ENCODE results near the gene CKAP5.
A peak's percentile ranks its signal among the peaks of the same experiment; 100 is the strongest.
"Not testable (repeated sequence)": the region's sequence is repeated elsewhere in the genome, so short reads cannot be mapped to it uniquely, and the experiment has no call there.

The CKAP5 gene

GRCh38 chr11:46724088-46724487, 122.0 kb downstream of the CKAP5 start:
- no peak for DNase-seq

DNA sequence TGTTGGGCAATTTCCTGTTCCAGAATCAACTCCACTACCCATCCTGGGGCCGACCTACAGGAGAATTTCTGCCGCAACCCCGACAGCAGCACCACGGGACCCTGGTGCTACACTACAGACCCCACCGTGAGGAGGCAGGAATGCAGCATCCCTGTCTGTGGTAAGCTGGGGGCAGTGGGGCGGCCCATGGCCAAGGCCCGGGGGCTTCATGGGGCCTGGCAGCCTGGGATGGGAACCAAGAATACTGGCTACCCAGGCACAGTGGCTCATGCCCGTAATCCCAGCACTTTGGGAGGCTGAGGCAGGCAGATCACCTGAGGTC, 122.8 kb downstream of the CKAP5 start:
- DNase-seq = no peak

DNA sequence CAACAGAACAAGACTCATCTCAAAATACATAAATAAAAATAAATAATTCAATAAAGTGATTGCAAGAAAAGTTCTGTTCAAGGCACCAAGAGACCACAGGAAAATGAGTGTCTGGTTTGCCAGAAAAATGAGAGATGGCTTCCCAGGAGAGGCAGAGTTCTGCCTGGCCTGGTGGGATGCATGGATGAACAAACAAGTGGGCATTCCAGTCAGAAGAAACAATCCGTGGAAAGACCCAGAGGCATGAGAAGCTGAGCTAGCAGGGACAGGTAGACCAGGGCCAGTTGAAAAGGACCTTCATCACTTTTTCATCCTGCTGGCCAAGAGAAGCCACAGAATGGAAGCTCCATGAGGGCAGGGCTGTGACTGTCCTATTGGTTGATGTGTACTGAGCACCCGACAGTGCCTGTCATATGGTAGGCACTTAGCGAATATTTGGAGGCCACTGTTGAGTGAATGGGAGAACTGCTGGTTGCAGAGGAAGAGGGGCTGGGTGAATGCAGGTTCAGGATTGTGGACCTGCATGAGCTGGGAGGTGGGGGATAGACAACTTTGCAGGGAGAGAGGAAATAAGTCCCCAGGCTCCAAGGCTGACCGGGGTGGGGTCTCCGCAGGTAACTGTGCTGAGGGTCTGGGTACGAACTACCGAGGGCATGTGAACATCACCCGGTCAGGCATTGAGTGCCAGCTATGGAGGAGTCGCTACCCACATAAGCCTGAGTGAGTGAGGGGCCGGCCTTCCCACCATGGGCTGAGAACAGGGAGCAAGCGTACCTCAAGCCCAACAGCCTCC, 123.3 kb downstream of the CKAP5 start:
- no peak for DNase-seq

DNA sequence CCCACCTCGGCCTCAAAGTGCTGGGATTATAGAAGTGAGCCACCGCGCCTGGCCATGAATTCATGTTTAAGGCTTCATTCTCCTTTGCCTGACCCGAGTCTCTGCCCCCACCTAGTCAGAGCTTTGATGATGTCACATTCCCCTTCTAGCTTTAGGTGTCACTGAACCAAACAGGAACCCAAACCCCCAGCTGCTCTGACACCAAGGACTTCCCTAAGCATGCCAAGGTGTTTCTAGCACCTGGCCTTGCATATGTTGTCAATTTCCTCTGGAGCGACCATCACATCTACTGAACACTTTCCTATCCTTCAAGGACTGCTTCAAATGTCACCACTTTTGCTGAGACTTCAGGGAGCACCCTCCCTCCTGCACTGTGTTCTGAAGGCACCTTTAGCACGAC, 124.8 kb downstream of the CKAP5 start:
- DNase-seq = no peak

DNA sequence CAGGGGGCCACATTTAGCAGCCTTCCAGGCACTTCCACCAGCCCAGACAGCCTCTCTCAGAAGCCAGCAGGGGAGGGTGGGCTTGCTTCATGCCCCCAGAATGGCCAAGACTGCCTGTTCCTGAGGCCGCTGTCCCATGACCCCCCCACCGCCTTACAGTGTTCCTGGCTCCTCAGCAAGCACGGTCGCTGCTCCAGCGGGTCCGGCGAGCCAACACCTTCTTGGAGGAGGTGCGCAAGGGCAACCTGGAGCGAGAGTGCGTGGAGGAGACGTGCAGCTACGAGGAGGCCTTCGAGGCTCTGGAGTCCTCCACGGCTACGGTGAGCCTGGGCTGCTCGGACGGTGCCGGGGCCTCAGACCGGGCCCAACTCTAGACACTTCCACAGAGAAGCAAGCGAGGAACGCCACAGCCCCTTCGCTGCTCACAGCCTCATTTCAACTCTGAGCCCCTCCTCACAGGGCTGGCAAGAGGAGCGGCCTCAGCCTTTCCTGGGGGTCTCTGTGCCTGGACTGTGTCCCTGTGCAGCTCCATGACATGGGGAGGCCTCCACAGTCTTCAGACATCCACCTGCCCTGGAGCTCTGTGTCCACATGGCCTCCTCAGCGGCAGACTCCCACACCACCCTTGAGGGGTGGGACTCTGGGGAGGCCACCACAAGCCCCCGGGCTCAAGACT, 126.4 kb downstream of the CKAP5 start:
- no peak for DNase-seq

DNA sequence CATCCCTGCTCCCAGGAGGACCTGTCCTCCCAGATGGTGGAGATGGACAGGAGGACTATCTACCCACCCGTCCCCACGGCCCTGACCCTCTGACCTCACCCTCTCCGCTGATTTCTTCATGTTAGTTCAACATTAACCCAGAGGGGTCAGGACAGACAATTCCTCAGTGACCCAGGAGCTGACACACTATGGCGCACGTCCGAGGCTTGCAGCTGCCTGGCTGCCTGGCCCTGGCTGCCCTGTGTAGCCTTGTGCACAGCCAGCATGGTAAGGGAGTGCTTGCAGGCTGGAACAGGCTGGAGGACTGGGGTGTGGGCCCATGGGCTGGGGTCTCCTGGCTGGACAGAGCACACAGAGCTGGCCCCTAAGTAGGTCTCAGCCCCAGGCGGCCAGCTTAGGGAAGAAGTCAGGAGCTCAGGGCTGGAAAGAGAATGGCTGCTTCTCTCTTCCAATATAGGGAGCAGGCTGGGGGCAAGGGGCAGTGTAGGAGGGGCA, 127.0 kb downstream of the CKAP5 start, which contains the start of gene F2:
Gene F2, plus strand, starts transcription at position 166 of the 495 bp plus-strand sequence. Its CDS starts 23 bp downstream, at position 189.
- DNase-seq = no peak

DNA sequence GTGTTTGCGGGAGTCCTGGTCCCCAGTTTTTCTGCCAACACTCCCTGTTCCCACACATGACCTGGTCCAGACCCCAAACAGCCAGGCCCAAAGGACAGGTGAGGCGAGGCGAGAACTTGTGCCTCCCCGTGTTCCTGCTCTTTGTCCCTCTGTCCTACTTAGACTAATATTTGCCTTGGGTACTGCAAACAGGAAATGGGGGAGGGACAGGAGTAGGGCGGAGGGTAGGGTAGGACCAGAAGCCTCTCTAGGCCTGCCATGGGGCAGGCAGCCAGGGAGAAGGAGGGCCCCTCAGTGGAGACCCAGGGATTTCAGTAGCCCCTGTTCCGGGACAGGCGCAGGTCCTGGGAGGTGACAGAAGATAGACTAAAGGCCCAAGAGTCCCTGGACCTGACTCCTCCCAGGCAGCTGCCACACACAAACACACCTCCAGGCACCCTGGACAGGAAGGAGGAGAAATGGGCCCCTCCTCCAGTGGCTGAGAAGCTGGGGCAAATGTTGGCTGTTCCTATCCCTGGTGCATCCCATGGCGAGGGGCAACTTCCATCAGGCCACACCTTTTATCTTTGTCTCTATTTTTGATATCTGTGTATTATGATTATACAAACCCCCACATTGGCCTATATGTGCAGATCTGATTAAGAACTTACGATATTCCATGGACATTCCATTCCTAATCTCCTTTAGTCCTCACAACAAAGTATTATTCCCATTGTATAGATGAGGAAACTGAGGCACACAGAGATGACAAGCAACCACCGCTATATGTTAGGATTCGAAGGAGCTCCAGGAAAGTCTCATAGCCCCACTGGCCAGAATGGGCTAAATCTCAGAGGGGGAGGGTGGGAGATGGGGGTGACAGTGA, 127.7 kb downstream of the CKAP5 start:
- peak; percentile 66 for DNase-seq

DNA sequence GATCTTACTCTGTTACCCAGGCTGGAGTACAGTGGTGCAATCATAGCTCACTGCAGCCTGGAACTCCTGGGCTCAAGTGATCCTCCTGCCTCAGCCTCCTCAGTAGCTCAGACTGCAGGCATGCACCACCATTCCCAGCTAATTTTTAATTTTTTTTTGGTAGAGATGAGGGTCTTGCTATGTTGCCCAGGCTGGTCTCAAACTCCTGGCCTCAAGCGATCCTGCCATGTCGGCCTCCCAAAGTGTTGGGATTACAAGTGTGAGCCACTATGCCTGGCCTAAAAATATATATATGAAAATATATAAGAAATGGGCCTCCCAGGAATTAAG, 128.3 kb downstream of the CKAP5 start:
- DNase-seq = not testable (repeated sequence)

DNA sequence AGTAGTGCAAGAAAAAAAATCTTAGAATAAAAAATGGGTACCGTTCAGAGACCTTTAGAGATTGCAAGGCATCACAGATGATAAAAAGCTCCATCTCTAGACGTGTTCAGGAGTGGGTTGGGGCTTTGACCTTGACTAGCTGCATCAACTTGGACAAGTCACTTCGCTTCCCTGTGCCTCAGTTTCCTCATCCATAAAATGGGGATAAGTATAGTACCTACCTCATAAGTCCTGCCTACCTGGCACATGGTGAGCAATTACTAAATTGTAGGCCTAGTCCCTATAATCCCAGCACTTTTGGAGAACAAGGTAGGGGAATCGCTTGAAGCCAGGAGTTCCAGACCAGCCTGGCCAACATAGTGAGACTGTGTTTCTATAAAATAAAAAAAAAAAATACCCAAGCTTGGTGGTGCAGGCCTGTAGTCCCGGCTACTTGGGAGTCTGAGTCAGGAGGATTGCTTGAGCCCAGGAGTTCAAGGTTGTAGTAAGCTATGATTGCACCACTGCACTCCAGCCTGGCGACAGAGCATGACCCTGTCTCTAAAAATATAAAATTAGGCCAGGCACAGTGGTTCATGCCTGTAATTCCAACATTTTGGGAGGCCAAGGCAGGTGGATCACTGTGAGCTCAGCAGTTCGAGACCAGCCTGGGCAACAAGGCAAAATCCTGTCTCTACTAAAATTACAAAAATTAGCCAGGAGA, 133.1 kb downstream of the CKAP5 start:
- no peak for DNase-seq

DNA sequence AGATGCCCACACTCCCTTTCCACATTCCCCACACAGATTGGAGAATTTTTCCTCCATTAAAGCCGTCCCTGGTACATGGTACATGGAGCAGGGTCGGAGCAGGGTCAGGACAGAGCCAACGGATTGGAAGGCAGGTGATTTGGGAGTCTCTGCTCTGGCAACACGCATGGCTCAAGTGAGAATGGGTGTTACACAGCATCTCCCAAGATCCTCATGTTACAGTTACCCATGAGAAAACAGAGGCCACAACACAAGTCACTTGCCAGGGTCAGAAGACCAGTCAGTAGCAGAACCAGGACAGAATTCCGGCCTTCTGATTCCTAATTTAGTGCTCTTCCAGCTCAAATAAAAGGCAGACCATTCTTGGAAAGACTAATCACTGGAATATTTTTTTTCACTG, 134.8 kb downstream of the CKAP5 start:
- no peak for DNase-seq

DNA sequence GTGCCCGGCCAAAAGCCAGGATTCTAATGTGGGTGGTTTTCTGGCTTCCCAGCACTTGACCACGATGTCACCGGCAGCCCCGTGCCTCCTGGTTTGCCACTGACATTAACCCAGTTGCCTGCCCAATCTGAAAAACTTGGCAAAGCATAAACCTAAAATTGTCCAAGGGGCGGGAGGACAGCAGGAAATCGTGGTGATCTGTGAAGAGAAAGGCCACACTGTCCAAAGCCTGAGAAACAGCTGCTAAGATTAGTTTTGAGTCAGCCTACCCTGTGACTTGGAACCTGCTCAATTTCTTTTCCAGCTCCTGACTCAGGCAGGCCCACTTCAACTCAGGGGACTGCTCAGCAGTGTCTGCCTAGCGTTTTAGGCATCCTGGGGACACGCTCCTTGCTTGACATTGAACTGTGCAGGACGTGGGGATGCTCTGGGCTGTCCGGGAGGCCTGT, 135.2 kb downstream of the CKAP5 start:
- no peak for DNase-seq

GRCh38 chr11:46709351-46709750, 136.7 kb downstream of the CKAP5 start:
- DNase-seq = not testable (repeated sequence)

GRCh38 chr11:46706886-46707285, 139.2 kb downstream of the CKAP5 start:
- no peak for DNase-seq

DNA sequence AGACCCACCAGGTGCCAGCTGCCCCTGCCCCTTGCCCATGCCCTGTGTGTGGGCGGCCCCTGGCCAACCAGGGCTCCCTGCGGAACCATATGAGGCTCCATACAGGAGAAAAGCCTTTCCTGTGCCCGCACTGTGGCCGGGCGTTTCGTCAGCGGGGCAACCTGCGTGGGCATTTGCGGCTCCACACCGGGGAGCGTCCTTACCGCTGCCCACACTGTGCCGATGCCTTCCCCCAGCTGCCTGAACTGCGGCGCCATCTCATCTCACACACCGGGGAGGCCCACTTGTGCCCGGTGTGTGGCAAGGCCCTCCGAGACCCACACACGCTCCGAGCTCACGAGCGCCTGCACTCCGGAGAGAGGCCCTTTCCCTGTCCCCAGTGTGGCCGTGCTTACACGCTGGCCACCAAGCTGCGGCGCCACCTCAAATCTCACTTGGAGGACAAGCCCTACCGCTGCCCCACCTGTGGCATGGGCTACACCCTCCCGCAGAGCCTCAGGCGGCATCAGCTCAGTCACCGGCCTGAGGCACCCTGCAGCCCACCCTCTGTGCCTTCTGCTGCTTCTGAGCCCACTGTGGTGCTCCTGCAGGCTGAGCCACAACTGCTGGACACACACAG, 140.9 kb downstream of the CKAP5 start:
- no peak for DNase-seq

DNA sequence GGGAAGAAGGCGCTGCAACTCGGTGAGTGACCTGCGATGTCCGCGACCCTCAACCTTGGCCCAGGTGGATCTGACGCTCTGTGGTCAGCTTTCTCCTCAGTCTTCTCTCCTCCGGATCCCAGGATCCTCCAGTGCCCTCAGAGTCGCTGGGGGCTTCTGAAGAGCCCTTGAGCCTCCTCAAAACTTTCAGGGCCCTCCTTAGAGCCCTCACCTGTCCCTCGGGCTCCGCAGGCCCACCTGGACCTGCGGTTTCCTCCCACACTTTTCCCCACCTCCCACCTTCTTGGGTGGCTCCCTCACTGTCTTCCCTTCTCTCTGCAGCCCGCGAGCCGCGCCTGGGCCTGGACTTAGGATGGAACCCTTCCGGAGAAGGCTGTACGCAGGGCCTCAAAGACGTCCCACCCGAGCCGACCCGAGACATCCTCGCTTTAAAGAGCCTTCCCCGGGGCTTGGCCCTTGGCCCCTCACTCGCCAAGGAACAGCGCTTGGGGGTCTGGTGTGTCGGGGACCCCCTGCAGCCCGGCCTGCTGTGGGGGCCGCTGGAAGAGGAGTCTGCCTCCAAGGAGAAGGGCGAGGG, 144.9 kb downstream of the CKAP5 start:
- DNase-seq = no peak

DNA sequence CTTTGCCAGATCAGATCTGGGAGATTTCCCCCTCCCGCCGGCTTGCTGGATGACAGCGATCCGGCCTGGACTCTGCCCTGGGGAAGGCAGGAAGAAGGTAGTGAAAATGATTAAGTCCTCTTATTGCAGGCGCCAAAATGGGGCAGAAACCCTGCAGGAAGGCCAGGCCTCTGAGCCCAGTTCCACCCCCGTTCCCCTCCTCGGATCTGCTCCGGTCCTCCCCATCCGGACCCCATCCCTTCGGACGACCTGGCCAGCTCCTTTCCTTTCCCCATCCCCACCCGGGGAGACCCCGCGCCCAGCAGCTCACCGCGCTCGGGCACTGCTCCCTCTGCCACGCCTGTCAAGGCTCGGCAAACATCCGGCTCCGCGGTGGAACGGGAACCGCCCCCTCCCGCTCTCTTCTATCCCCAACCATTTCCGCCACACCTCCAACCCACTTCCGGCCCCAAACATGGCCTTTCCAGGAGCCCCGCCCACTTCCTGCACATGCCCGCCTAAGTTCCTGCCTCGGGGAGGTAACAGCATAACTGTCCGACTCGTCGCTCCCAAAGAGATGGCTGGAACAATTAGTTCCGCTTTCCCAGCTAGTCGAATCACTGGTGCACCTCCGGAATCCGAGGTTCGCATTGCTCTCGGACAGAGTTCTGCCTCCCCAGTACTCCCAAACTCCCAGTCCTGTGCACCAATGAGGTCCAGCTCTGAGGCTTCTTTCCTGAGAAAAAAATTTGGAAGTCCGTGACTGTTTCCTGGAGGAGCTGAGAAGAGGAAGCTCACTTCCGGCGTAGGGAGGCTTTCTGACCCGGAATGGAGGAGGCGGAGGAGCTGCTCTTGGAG, 145.6 kb downstream of the CKAP5 start, which contains the start of the genes ARHGAP1 and ZNF408:
Gene ARHGAP1, minus strand, starts transcription at position 379 of the 837 bp plus-strand sequence. CDS start 4,512 bp downstream, outside the sequence.
Gene ZNF408, plus strand, starts transcription at position 791 of the 837 bp plus-strand sequence. Its CDS starts 17 bp downstream, at position 808.
- peak; percentile 99 for DNase-seq

DNA sequence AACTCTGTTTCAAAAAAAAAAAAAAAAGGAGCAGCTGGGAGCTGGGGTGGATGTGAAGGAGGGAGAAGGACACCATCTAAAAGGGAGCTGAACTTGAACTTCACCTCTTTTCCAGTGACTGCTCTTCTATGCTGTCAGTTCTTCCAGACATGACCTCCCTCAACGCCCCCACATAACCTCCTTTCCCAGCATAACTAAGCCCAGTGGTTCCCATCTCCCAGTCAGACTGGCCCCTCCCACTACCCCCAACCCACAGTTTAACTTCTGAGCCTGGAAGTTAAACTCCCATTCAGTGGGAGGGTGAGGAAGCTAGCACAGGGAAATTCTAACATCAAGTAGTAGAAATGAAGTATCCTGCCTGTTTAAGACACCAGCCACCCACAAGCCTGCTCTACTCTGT, 147.5 kb downstream of the CKAP5 start:
- no peak for DNase-seq

DNA sequence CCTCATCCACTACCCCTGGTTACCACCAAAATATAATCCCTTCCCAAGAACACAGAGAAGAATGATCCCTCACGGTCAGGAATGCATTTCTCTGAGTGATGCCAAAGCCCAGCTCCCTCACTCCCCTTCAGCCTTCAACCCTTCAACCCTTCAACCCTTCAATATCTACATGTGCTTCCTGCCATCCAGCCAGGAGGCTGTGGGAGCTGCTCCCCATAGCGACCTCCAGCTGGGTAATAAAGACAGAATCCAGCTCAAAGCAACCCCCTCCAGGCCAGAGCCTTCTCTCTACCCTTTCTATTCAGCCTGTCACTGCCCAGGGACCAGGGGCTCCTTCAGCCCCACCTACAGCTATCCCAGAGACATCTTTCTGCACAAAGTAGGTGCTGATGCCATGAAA, 148.4 kb downstream of the CKAP5 start:
- DNase-seq = no peak

DNA sequence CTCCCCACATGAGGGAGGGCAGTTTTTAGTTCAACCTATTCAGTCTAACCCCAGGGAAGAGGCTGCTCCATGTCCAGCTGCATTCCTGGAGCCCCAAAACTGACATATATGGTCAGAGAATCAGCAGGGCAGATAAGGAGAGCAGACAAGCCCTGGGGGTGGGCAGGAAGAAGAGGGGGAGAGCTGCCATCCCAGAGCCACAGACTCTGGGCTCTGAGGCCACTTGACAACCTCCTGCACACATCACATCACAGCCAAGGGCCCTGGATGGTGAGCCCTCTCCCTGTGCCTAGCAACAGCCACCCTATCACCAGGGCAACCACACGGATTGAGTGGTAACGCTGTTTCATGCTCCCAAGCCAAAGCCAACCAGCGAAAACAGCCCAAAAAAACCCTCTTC, 148.8 kb downstream of the CKAP5 start:
- DNase-seq = no peak

DNA sequence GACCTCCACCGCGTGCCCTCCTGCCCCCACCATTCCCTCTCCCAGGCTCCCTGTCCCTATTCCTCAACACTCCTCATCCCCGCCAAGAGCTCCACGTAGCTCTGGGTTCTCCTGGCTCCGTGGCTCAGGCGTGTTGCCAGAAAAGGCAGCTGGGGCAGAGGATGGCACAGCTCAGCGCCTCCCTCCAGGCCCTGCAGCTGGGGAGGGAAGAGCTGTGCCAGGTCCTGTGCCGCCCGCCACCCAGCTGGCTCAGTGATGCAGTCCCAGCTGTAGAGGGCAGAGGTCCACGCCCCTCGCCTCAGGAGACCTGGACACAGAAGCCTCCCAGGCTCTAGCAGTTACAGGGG, 149.9 kb downstream of the CKAP5 start:
- no peak for DNase-seq
